ENCODE results near the gene APPL1. TPM values are rescaled to one million over a fixed set of nuclear protein-coding genes. Genes with fewer than 3 reads are reported as not detected.

APPL1 gene
- total and polyA plus RNA-seq, 9 of the 15 experiments (the other 6 are each of a cell fraction or from before 2014, with no cell fraction given): 2.8 to 12.3 (median 7.1) TPM

DNA sequence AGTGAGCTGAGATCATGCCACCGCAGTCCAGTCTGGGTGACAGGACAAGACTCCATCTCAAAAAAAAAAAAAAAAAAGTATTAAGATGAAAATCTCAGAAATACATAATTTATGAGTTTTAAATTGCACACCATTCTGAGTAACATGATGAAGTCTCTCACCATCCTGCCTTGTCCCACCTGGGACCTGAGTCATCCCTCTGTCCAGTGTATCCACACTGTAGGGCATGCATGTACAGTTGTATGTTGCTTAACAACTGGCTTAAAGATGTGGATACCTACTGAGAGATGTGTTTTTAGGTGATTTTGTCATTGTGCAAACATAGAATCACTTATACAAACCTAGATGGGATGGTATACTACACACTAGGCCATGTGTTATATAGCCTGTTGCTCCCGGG is 47.9 kb downstream of the APPL1 start:
- Histone ChIP-seq H3K4me3 (no peak overlapping the region), H3K27ac (ENCODE audit: extremely low read depth, low read depth, low read length) (no peak overlapping the region), H3K9ac (ENCODE audit: insufficient read depth in 1 of 2, low read depth in 2 of 2, low read length in 2 of 2) (no peak overlapping the region), H3K79me2 (ENCODE audit: control insufficient read depth, insufficient read depth, low read length) (no peaks in the 10 kb centered on the region), H3K36me3 (ENCODE audit: control insufficient read depth, insufficient read depth, low read length) (no peaks in the 10 kb centered on the region), H2AFZ (ENCODE audit: low read depth, low read length) (no peak overlapping the region), H3K9me3 (replicated peaks; ENCODE audit: control insufficient read depth, insufficient read depth, low read depth, low read length) (no peaks in the 10 kb centered on the region), H3K27me3 (ENCODE audit: control insufficient read depth in 2 of 2, insufficient read depth in 2 of 2, low read length in 2 of 2) (no peaks in the 10 kb centered on the region), H3K9me1 (ENCODE audit: control insufficient read depth, insufficient read depth, low read length) (no peaks in the 10 kb centered on the region), H3K4me2 (ENCODE audit: insufficient read depth, low read length) (no peak overlapping the region), H4K20me1 (replicated peaks; ENCODE audit: control insufficient read depth, insufficient read depth, low read length) (no peaks in the 10 kb centered on the region), H3K4me1 (replicated peaks in 1 of 2; ENCODE audit: control insufficient read depth in 2 of 2, insufficient read depth in 2 of 2, low read length in 2 of 2) (no peaks in the 10 kb centered on the region)
- TF ChIP-seq GATAD2B (IDR thresholded peaks at IDR 0.05; ENCODE audit: borderline replicate concordance) (no peak), ZNF184 (CRISPR knock-in tag; IDR thresholded peaks at IDR 0.05) (no peak)
- ATAC-seq: no peak
- no TSS peak for BruUV-seq (replicated peaks)
- DNase-seq (ENCODE audit: extremely low read depth in 1 of 4, low spot score in 3 of 4): no peak
- ChIA-PET CTCF (ENCODE audit: low intra/inter-chr PET ratio) (no interaction called here), POLR2A (no interaction called here)
- no peak for FAIRE-seq
- WGBS (ENCODE audit: insufficient coverage, low coverage, missing lambda C conversion rate): 47% methylated on average over 1 of the region's 2 CpGs
- in situ Hi-C loops (cut with MboI): no loop called here
- intact Hi-C loops (cut with micrococcal nuclease): no loop called here

DNA sequence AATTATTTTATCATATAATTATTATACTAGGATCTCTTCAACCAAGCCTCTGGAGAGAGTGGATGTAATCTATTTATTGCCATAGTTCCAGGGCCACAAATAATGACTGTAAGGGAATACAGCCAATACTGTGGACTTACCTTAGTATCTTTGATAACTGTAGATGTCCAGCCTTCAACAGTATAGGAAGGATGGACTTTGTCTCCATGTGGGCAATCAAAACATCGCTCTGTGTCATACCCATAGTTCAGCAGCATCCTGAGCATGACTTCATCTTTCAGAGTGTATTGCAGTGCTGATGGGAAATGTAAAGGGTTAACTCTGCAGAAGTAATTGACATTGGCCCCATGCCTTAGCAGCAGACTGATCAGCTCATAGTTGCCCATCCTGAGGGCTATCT is 50.7 kb downstream of the APPL1 start:
- POLR2A ChIA-PET: no interaction called here
- TF ChIP-seq MECOM (CRISPR knock-in tag; IDR thresholded peaks at IDR 0.05) (no peak), SRSF7 (optimal IDR thresholded peaks at IDR 0.05; ENCODE audit: low read depth, low read length) (no peak), SIN3B (IDR thresholded peaks at IDR 0.05; ENCODE audit: low read depth) (no peak), SMAD2 (IDR thresholded peaks at IDR 0.05; ENCODE audit: low read depth, low read length) (no peak), FOXJ2 (tag; IDR thresholded peaks at IDR 0.05) (no peak), ZNF57 (CRISPR knock-in tag; IDR thresholded peaks at IDR 0.05) (no peak), GABPB2 (CRISPR knock-in tag; conservative IDR thresholded peaks at IDR 0.05) (no peak), ZNF551 (CRISPR knock-in tag; IDR thresholded peaks at IDR 0.05) (no peak)
- TF ChIP-seq, protein P1, sequence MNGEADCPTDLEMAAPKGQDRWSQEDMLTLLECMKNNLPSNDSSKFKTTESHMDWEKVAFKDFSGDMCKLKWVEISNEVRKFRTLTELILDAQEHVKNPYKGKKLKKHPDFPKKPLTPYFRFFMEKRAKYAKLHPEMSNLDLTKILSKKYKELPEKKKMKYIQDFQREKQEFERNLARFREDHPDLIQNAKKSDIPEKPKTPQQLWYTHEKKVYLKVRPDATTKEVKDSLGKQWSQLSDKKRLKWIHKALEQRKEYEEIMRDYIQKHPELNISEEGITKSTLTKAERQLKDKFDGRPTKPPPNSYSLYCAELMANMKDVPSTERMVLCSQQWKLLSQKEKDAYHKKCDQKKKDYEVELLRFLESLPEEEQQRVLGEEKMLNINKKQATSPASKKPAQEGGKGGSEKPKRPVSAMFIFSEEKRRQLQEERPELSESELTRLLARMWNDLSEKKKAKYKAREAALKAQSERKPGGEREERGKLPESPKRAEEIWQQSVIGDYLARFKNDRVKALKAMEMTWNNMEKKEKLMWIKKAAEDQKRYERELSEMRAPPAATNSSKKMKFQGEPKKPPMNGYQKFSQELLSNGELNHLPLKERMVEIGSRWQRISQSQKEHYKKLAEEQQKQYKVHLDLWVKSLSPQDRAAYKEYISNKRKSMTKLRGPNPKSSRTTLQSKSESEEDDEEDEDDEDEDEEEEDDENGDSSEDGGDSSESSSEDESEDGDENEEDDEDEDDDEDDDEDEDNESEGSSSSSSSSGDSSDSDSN (IDR thresholded peaks at IDR 0.05; ENCODE audit: borderline replicate concordance in 1 of 2, low read depth in 2 of 2, low read length in 2 of 2): no peak
- TF ChIP-seq, protein P2, sequence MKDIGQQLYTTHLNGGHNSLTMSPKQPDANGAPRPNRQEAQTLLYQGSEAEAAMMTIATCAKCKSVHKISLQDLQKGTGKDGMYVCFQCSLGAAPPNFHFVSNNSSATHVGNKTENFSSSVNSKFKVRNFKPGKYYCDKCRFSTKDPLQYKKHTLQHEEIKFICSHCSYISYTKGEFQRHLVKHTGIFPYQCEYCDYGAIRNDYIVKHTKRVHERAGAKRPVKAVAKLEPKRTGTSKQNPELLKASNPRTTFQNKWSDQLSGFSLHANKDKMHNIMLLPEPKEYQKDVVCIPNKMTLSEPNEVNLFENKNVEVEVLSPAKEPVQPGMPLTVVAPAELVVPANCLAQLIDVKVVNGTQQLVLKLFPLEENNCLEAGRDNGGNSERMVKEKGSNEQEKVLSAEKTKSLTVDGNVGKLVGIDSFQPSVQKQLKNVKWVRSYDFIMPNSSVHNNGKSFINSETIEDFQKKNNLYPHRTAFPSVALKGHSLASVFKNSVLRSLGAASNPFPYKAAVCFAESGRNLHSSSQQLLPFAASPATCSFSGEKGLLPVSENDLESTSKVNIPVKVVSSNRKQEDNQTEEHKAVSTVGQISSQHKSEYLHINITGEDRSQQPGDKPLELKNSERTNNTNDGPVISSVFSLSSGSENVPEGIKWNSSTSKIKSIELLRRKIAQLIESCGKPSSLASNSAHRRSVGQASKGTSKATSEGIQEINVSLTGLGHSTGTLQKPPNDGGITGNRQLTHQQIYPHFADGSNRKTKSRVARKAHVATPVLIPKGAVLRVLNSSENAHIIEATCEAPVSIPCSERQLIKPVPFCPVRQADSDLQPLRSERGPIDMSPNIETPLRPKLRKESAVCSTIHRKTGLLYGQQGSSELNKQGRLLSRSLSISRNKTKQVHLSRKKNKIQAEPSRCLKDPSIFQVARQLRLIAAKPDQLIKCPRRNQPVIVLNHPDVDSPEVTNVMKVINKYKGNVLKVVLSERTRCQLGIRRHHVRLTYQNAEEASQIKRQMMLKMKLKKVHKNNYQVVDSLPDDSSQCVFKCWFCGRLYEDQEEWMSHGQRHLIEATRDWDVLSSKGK (CRISPR knock-in tag; IDR thresholded peaks at IDR 0.05): no peak

More for the DNA sequence above, 50.7 kb downstream of the APPL1 start:
- Histone ChIP-seq H3K27ac (ENCODE audit: extremely low read depth, low read depth, low read length) (no peak overlapping the region), H3K9ac (ENCODE audit: insufficient read depth in 1 of 2, low read depth in 2 of 2, low read length in 2 of 2) (no peak overlapping the region), H3K79me2 (ENCODE audit: control insufficient read depth, insufficient read depth, low read length) (no peaks in the 10 kb centered on the region), H3K27me3 (ENCODE audit: control insufficient read depth in 2 of 2, insufficient read depth in 2 of 2, low read length in 2 of 2) (no peaks in the 10 kb centered on the region), H4K20me1 (replicated peaks; ENCODE audit: control insufficient read depth, insufficient read depth, low read length) (no peaks in the 10 kb centered on the region), H3K9me1 (ENCODE audit: control insufficient read depth, insufficient read depth, low read length) (no peaks in the 10 kb centered on the region), H3K4me1 (replicated peaks in 1 of 2; ENCODE audit: control insufficient read depth in 2 of 2, insufficient read depth in 2 of 2, low read length in 2 of 2) (no peaks in the 10 kb centered on the region), H3K4me2 (ENCODE audit: insufficient read depth, low read length) (no peak overlapping the region), H2AFZ (ENCODE audit: low read depth, low read length) (no peak overlapping the region), H3K36me3 (ENCODE audit: control insufficient read depth, insufficient read depth, low read length) (no peaks in the 10 kb centered on the region), H3K4me3 (no peak overlapping the region), H3K9me3 (replicated peaks; ENCODE audit: control insufficient read depth, insufficient read depth, low read depth, low read length) (no peaks in the 10 kb centered on the region; the same call in 1 of the 2 replicates)
- in situ Hi-C loops (cut with MboI): no loop called here
- CTCF ChIA-PET (ENCODE audit: low intra/inter-chr PET ratio): no interaction called here
- intact Hi-C loops (cut with micrococcal nuclease): no loop called here
- FAIRE-seq (no peak), DNase-seq (ENCODE audit: extremely low read depth in 1 of 4, low spot score in 3 of 4) (no peak), ATAC-seq (no peak)
- 20% methylated on average over 1 of the region's 1 CpG for WGBS (ENCODE audit: insufficient coverage, low coverage, missing lambda C conversion rate)
- BruUV-seq (replicated peaks): no TSS peak

All from K562 (cell line).